K562 (cell line): ENCODE measurements around the gene ADAM19. TPM values are rescaled to one million over a fixed set of nuclear protein-coding genes. Genes with fewer than 3 reads are reported as not detected.

Source experiments
- BCOR ChIP-seq: fragments of 450-650 bp; IDR thresholded peaks from 2 replicates; pipeline ENCODE4 v1.6.1; 2016
- EP300 ChIP-seq: IDR thresholded peaks from 2 replicates; pipeline ENCODE4 v1.6.1; 2012; ENCODE audit warnings: low read length, improper control_type of control experiment
- LEF1 ChIP-seq: fragments of 450-650 bp; IDR thresholded peaks from 2 replicates; pipeline ENCODE4 v1.6.1; 2016; ENCODE audit warnings: mild to moderate bottlenecking
- NCOA1 ChIP-seq: fragments of 450-650 bp; IDR thresholded peaks from 2 replicates; pipeline ENCODE4 v1.6.1; 2016; ENCODE audit warnings: low read depth
- NR4A1 ChIP-seq, 2 experiments: fragments of 250-450 bp in 1 of 2; fragments of 450-650 bp in 1 of 2; sonication (Bioruptor Pico) in 1 of 2; IDR thresholded peaks; 2 replicates each; pipeline versions ENCODE4 v1.4.0 to v1.6.1; 2016 to 2020; ENCODE audit warnings: mild to moderate bottlenecking in 2 of 2, missing compliant biosample characterization in 1 of 2, missing genetic modification characterization in 1 of 2, moderate library complexity in 1 of 2
- TEAD2 ChIP-seq: fragments of 450-650 bp; IDR thresholded peaks from 2 replicates; pipeline ENCODE4 v1.6.1; 2016; ENCODE audit warnings: missing genetic modification characterization, control low read depth, missing compliant biosample characterization
- polyA plus RNA-seq, 8 experiments: library from polyadenylated mRNA; depleted of rRNA in 4 of 8; stranded (reverse) in 5 of 8; unstranded in 3 of 8; fragments of >200 nt; fragmentation: Nextera tagmentation in 2 of 8; fragmentation: Illumina TruSeq in 1 of 8; extraction: Ambion mirVana in 2 of 8; extraction: Trizol in 1 of 8; gene quantifications; 2 replicates each; pipeline versions ENCODE4 v1.2.1 to v1.2.3, GENCODE V29; 2011 to 2014; ENCODE audit warnings: inconsistent platforms in 1 of 8, missing spikeins in 1 of 8
- total RNA-seq, 7 experiments: library from RNA; depleted of rRNA in 6 of 7; stranded (reverse); fragments of >200 nt in 6 of 7; fragmentation: Illumina TruSeq in 2 of 7; extraction: Trizol in 2 of 7; gene quantifications; 2 replicates each; pipeline versions ENCODE4 v1.2.1 to v1.2.3, GENCODE V29; 2011 to 2021; ENCODE audit warnings: low replicate concordance in 1 of 7
- TF ChIP-seq, protein P1 (sequence below): fragments of 450-650 bp; IDR thresholded peaks from 2 replicates; pipeline ENCODE4 v1.6.1; 2016; ENCODE audit warnings: low read depth
- TF ChIP-seq, protein P2 (sequence below), 2 experiments: fragments of 200-800 bp in 1 of 2; sonication (Bioruptor generic) in 1 of 2; sonication (generic) in 1 of 2; formaldehyde crosslinking in 1 of 2; IDR thresholded peaks in 1 of 2; conservative IDR thresholded peaks in 1 of 2; 2 replicates each; pipeline versions ENCODE4 v1.5.0 to v1.6.1; 2016 to 2020; ENCODE audit warnings: missing compliant biosample characterization in 1 of 2, missing genetic modification characterization in 1 of 2, missing genetic modification reagents in 1 of 2
- TF ChIP-seq, protein P3 (sequence below): sonication (generic); formaldehyde crosslinking; IDR thresholded peaks from 2 replicates; pipeline ENCODE4 v1.8.0; 2022; ENCODE audit warnings: mild to moderate bottlenecking, missing genetic modification reagents
- TF ChIP-seq, protein P4 (sequence below): fragments of 450-650 bp; IDR thresholded peaks from 2 replicates; pipeline ENCODE4 v1.6.1; 2016; ENCODE audit warnings: antibody characterized with exemption

Gene ADAM19
- total and polyA plus RNA-seq, 9 of the 15 experiments (the other 6 are each of a cell fraction or from before 2014, with no cell fraction given): 0.11 to 1.1 (median 0.43) TPM

DNA sequence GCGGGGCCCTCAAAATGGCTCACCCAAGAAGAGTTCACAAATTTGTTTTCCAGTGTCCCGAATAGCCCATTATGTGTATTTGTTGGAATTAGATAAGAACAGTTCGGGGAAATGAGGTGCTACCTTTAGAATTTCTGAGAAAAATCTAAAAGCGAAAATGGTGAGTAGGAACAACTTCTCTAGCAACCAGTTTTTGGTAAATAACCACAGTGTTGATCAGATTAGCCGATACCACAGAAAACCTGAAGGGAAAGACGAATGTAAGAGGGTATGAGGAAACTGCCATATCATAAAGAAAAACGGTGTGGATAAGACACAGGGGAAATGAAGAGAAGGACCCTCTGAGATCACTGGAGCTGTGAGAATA is 31.0 kb downstream of the ADAM19 start (continued):
- TF ChIP-seq, protein P1, sequence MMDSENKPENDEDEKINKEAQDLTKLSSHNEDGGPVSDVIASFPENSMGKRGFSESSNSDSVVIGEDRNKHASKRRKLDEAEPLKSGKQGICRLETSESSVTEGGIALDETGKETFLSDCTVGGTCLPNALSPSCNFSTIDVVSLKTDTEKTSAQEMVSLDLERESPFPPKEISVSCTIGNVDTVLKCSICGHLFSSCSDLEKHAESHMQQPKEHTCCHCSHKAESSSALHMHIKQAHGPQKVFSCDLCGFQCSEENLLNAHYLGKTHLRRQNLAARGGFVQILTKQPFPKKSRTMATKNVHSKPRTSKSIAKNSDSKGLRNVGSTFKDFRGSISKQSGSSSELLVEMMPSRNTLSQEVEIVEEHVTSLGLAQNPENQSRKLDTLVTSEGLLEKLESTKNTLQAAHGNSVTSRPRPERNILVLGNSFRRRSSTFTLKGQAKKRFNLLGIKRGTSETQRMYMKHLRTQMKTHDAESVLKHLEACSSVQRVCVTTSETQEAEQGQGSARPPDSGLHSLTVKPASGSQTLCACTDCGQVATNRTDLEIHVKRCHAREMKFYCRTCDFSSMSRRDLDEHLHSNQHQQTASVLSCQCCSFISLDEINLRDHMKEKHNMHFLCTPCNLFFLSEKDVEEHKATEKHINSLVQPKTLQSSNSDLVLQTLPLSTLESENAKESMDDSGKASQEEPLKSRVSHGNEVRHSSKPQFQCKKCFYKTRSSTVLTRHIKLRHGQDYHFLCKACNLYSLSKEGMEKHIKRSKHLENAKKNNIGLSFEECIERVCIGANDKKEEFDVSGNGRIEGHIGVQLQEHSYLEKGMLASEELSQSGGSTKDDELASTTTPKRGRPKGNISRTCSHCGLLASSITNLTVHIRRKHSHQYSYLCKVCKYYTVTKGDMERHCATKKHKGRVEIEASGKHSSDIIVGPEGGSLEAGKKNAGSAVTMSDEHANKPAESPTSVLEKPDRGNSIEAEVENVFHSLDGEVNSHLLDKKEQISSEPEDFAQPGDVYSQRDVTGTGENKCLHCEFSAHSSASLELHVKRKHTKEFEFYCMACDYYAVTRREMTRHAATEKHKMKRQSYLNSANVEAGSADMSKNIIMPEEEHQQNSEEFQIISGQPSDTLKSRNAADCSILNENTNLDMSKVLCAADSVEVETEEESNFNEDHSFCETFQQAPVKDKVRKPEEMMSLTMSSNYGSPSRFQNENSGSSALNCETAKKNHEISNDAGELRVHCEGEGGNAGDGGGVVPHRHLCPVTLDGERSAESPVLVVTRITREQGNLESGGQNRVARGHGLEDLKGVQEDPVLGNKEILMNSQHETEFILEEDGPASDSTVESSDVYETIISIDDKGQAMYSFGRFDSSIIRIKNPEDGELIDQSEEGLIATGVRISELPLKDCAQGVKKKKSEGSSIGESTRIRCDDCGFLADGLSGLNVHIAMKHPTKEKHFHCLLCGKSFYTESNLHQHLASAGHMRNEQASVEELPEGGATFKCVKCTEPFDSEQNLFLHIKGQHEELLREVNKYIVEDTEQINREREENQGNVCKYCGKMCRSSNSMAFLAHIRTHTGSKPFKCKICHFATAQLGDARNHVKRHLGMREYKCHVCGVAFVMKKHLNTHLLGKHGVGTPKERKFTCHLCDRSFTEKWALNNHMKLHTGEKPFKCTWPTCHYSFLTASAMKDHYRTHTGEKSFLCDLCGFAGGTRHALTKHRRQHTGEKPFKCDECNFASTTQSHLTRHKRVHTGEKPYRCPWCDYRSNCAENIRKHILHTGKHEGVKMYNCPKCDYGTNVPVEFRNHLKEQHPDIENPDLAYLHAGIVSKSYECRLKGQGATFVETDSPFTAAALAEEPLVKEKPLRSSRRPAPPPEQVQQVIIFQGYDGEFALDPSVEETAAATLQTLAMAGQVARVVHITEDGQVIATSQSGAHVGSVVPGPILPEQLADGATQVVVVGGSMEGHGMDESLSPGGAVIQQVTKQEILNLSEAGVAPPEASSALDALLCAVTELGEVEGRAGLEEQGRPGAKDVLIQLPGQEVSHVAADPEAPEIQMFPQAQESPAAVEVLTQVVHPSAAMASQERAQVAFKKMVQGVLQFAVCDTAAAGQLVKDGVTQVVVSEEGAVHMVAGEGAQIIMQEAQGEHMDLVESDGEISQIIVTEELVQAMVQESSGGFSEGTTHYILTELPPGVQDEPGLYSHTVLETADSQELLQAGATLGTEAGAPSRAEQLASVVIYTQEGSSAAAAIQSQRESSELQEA: no peak
- TF ChIP-seq NR4A1 (CRISPR knock-in tag; IDR thresholded peaks at IDR 0.05) (no peak), NR4A1 (tag; IDR thresholded peaks at IDR 0.05) (0 out of 2 replicates have a peak, but pooled peaks have one; percentile 3), BCOR (no peak), LEF1 (peak; percentile 68; the same call in 1 of the 2 replicates), TEAD2 (no peak), EP300 (peak; percentile 90), NCOA1 (peak; percentile 73)
- TF ChIP-seq, protein P2, sequence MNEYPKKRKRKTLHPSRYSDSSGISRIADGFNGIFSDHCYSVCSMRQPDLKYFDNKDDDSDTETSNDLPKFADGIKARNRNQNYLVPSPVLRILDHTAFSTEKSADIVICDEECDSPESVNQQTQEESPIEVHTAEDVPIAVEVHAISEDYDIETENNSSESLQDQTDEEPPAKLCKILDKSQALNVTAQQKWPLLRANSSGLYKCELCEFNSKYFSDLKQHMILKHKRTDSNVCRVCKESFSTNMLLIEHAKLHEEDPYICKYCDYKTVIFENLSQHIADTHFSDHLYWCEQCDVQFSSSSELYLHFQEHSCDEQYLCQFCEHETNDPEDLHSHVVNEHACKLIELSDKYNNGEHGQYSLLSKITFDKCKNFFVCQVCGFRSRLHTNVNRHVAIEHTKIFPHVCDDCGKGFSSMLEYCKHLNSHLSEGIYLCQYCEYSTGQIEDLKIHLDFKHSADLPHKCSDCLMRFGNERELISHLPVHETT (CRISPR knock-in tag; conservative IDR thresholded peaks at IDR 0.05 in 1 of 2, IDR thresholded peaks at IDR 0.05 in 1 of 2): no peak
- TF ChIP-seq, protein P3, sequence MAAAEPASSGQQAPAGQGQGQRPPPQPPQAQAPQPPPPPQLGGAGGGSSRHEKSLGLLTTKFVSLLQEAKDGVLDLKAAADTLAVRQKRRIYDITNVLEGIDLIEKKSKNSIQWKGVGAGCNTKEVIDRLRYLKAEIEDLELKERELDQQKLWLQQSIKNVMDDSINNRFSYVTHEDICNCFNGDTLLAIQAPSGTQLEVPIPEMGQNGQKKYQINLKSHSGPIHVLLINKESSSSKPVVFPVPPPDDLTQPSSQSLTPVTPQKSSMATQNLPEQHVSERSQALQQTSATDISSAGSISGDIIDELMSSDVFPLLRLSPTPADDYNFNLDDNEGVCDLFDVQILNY (CRISPR knock-in tag): no peak
- TF ChIP-seq, protein P4, sequence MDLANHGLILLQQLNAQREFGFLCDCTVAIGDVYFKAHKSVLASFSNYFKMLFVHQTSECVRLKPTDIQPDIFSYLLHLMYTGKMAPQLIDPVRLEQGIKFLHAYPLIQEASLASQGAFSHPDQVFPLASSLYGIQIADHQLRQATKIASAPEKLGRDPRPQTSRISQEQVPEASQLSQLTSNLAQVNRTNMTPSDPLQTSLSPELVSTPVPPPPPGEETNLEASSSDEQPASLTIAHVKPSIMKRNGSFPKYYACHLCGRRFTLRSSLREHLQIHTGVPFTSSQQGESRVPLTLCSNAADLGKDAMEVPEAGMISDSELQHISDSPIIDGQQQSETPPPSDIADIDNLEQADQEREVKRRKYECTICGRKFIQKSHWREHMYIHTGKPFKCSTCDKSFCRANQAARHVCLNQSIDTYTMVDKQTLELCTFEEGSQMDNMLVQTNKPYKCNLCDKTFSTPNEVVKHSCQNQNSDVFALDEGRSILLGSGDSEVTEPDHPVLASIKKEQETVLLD: no peak
